Activated CD8-positive, alpha-beta T cell treated with anti-CD3 and anti-CD28 coated beads for 36 hours (primary cell): Measurements from ENCODE around the gene ITGA4. TPM values are rescaled to one million over a fixed set of nuclear protein-coding genes. Genes with fewer than 3 reads are reported as not detected.

Experiments used
- ATAC-seq: fragments of 200-7000 bp; cut with Tn5 transposase; one replicate; pipeline ENCODE4 v1.10.0; 2021; ENCODE audit warnings: mild to moderate bottlenecking, moderate library complexity
- CTCF ChIA-PET: fragments of 350-600 bp; sonication (Branson Sonifier 250); formaldehyde crosslinking; loops from one replicate; lab custom pipeline; 2021; ENCODE audit warnings: antibody characterized with exemption; lab: Charles Lee
- POLR2A ChIA-PET: fragments of 350-600 bp; sonication (Branson Sonifier 250); formaldehyde crosslinking; loops from one replicate; lab custom pipeline; 2021; ENCODE audit warnings: antibody characterized with exemption; lab: Charles Lee
- DNase-seq: peaks from one replicate; pipeline ENCODE4 v3.0.0-alpha.2; 2020
- H3K27ac Mint-ChIP-seq: one replicate; pipeline ENCODE4 v1.8.0; 2021; ENCODE audit warnings: mild to moderate bottlenecking, mixed read lengths
- H3K27me3 Mint-ChIP-seq: one replicate; pipeline ENCODE4 v1.8.0; 2021; ENCODE audit warnings: mixed read lengths
- H3K36me3 Mint-ChIP-seq: one replicate; pipeline ENCODE4 v1.8.0; 2021; ENCODE audit warnings: low read depth, mixed read lengths
- H3K4me1 Mint-ChIP-seq: one replicate; pipeline ENCODE4 v1.8.0; 2021; ENCODE audit warnings: low read depth, mixed read lengths
- H3K4me3 Mint-ChIP-seq: one replicate; pipeline ENCODE4 v1.8.0; 2021; ENCODE audit warnings: mild to moderate bottlenecking, moderate library complexity, mixed read lengths
- H3K9me3 Mint-ChIP-seq: one replicate; pipeline ENCODE4 v1.8.0; 2021; ENCODE audit warnings: mixed read lengths
- intact Hi-C: fragments of 100-400 bp; cut with micrococcal nuclease; formaldehyde crosslinking; loops from one replicate; pipeline ENCODE4 v1.10.0; 2022
- total RNA-seq, 2 experiments: library from RNA; stranded (reverse); gene quantifications; one replicate each; pipeline ENCODE4 v1.2.3, GENCODE V29; 2021
- TF ChIP-seq, protein P1 (sequence below): fragments of 200-600 bp; IDR thresholded peaks from one replicate; pipeline ENCODE4 v1.8.0; 2022; ENCODE audit warnings: antibody characterized with exemption, mild to moderate bottlenecking

The ITGA4 gene
- total RNA-seq, 2 experiments from 2014 or later: 61.6 to 64.5 TPM

DNA sequence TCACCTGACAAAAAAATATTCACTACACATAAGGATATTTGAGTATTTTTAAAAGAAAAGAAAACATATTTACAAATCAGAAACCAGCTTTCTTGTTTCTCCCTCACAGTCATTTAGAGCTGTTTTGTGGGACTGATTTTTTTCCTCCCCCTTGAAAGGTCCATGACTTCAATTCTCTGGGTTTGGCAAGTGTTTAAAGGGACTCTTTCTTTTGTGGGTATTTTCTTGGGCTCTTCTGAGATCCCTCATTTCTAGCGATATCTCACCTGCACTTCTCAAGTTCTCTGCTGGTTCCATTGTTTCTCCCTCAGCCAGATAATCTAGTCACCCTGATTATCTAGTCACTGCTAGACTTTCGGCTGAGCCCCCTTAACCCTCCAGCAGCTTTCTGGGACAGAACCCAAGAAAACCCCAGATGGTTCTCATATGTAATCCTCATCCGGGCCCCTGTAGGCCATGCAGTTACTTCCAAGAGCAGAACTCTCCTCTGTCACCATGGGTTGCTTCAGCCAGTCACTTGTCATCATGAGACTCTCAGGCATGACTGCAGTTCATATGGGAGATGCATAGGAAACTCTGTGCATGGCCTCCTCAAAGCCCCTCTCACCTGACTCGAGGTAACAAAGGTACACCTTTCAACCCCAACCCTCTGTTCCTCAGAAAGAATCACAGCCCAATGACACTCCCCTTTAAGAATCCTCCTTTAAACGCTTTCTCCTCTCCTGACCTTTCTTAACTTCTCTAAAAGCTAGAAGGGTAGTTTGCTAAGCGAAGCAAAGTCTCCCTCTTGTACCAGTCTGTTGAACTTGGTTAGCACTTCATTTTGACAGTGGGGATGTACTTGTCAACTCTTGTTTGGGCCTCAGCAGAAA is 36.7 kb upstream of the ITGA4 start:
- TF ChIP-seq, protein P1, sequence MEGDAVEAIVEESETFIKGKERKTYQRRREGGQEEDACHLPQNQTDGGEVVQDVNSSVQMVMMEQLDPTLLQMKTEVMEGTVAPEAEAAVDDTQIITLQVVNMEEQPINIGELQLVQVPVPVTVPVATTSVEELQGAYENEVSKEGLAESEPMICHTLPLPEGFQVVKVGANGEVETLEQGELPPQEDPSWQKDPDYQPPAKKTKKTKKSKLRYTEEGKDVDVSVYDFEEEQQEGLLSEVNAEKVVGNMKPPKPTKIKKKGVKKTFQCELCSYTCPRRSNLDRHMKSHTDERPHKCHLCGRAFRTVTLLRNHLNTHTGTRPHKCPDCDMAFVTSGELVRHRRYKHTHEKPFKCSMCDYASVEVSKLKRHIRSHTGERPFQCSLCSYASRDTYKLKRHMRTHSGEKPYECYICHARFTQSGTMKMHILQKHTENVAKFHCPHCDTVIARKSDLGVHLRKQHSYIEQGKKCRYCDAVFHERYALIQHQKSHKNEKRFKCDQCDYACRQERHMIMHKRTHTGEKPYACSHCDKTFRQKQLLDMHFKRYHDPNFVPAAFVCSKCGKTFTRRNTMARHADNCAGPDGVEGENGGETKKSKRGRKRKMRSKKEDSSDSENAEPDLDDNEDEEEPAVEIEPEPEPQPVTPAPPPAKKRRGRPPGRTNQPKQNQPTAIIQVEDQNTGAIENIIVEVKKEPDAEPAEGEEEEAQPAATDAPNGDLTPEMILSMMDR: no peak
- DNase-seq: no peak
- intact Hi-C loops: no loop called here
- peak; percentile 17 for ATAC-seq
- ChIA-PET CTCF (no interaction called here), POLR2A (no interaction called here)
- H3K9me3 Mint-ChIP-seq: peaks cover 4% of the 10 kb centered on the region
- H3K27me3 Mint-ChIP-seq: no peaks in the 10 kb centered on the region
- H3K27ac Mint-ChIP-seq: peak overlapping the region; percentile 51
- H3K36me3 Mint-ChIP-seq: no peaks in the 10 kb centered on the region
- H3K4me1 Mint-ChIP-seq: peaks cover 17% of the 10 kb centered on the region
- H3K4me3 Mint-ChIP-seq: no peak overlapping the region

GRCh38 chr2:181421131-181421458 is 36.1 kb upstream of the ITGA4 start:
- Mint-ChIP-seq H3K4me3 (peak overlapping the region; percentile 7), H3K9me3 (peaks cover 3% of the 10 kb centered on the region)
- POLR2A ChIA-PET: no interaction called here

DNA sequence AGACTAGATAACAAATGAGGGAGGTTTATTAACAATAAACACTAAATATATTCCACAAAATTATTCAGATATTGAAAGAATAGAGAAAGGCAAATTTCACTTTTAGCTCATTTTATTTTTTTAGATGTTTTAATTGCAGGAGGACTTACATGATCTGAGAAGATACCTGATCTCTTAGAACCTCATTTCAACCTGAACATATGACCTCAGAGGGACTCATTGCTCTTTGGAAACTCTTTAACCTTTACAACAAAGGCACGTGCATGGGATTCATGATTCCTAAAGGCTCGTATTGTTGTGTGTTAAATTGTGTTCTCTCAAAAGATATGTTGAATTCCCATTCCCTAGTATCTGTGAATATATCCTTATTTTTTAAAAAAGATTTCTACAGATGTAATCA is 35.7 kb upstream of the ITGA4 start:
- Mint-ChIP-seq H3K36me3 (no peaks in the 10 kb centered on the region), H3K27ac (peak overlapping the region; percentile 51), H3K4me3 (peak overlapping the region; percentile 7), H3K4me1 (peaks cover 17% of the 10 kb centered on the region), H3K27me3 (no peaks in the 10 kb centered on the region), H3K9me3 (no peaks in the 10 kb centered on the region)
- intact Hi-C loops: no loop called here
- ATAC-seq (no peak), DNase-seq (no peak)
- POLR2A ChIA-PET: no interaction called here
- TF ChIP-seq, protein P1: no peak
- CTCF ChIA-PET: interaction anchor here (0.9 kb wide), 1 partner anchor 112 kb away, joined by 3 read pairs; no protein-coding TSS in a partner anchor

More at GRCh38 chr2:181421131-181421458, 36.1 kb upstream of the ITGA4 start:
- intact Hi-C loops: no loop called here
- Mint-ChIP-seq H3K36me3 (no peaks in the 10 kb centered on the region), H3K27me3 (no peaks in the 10 kb centered on the region), H3K4me1 (peaks cover 17% of the 10 kb centered on the region), H3K27ac (peak overlapping the region; percentile 51)
- DNase-seq: no peak
- TF ChIP-seq, protein P1: no peak
- CTCF ChIA-PET: interaction anchor here (0.9 kb wide), 1 partner anchor 112 kb away, joined by 3 read pairs; no protein-coding TSS in a partner anchor
- ATAC-seq: peak; percentile 58

DNA sequence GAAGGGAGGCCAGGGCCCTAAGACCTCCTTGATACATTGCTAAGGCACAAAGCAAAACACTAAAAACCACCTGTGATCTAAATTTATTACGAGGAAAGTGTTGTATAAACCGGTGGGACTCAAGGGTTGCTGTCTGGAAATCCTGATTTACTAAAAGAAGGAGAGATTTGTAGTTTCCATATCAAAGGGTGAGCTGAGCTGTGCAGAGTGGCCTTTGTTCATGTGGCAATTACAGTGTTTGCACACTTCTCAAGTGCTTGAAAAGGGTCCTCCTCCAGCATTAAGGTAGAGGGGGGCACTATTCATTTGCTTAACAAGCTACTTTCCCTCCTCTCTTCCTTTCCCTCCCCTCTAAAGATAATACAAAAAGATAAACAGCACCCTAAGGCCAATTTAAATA is 30.5 kb upstream of the ITGA4 start:
- DNase-seq (no peak), ATAC-seq (no peak)
- POLR2A ChIA-PET: no interaction called here
- Mint-ChIP-seq H3K36me3 (no peaks in the 10 kb centered on the region), H3K27ac (no peak overlapping the region), H3K4me1 (peaks cover 29% of the 10 kb centered on the region), H3K27me3 (no peaks in the 10 kb centered on the region), H3K9me3 (no peaks in the 10 kb centered on the region), H3K4me3 (no peak overlapping the region)
- CTCF ChIA-PET: interaction anchor here (0.5 to 1.2 kb wide), 5 partner anchors 11 to 328 kb away, joined by 3 to 5 read pairs (median 3); no protein-coding TSS in a partner anchor
- TF ChIP-seq, protein P1: no peak
- intact Hi-C loops: no loop called here
